ENCODE results near the gene KLHL26. TPM values are rescaled to one million over a fixed set of nuclear protein-coding genes. Genes with fewer than 3 reads are reported as not detected.

KLHL26 gene
- total and polyA plus RNA-seq, 2 of the 4 experiments (the other 2 are of a cell fraction), result 2.2 to 4.7 TPM

DNA sequence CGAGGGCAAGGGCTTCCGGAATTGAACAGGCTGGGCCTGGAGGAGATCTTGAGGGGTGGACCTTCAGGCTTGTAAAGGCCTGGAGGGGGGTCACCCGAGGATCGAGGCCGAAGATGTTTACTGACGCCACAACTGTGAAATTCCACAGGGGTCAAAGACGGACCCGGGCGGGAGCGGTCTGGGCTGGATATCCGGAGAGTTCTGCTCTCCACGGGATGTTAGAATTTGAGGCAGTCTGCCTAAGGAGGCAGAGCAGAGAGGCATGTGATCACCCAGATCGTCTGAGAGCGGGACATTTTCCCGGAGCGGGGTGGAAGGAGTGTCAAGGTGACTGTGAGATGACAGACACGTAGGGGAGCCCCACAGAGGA, 13.2 kb downstream of the KLHL26 start:
- POLR2A ChIA-PET (ENCODE audit: unreplicated experiment), result no interaction called here
- Histone ChIP-seq H4K8ac (ENCODE audit: low read depth in 2 of 2, low read length in 2 of 2) (peak overlapping the region; percentile 20 to 83), H3K4me1 (ENCODE audit: control insufficient read depth, insufficient read depth, low read length) (peaks cover 37% of the 10 kb centered on the region), H2BK15ac (ENCODE audit: low read depth, low read length) (peak overlapping the region; percentile 55; the same call in 1 of the 3 replicates), H3K23ac (ENCODE audit: low read depth, low read length) (peak overlapping the region; percentile 85), H4K5ac (ENCODE audit: low read depth, low read length) (peak overlapping the region; percentile 13; the same call in 1 of the 2 replicates), H3K79me1 (ENCODE audit: low read depth in 1 of 2, low read length in 2 of 2) (peaks cover 22 to 61% of the 10 kb centered on the region in 2 experiments; a peak in 3 of 4 replicates), H3K4me3 (ENCODE audit: insufficient read depth, low read depth, low read length) (no peak overlapping the region), H3K14ac (replicated peaks; ENCODE audit: low read depth, low read length) (peak overlapping the region; percentile 45), H3K36me3 (ENCODE audit: control insufficient read depth, insufficient read depth, low read length) (no peaks in the 10 kb centered on the region), H2AK9ac (replicated peaks; ENCODE audit: low read depth, low read length, poor library complexity) (peak overlapping the region; percentile 22), H3K9me1 (ENCODE audit: insufficient read depth, low read length) (peaks cover 30% of the 10 kb centered on the region), H2BK120ac (ENCODE audit: low read depth, low read length) (peak overlapping the region; percentile 85), H3K4me2 (ENCODE audit: low read depth, low read length) (peak overlapping the region; percentile 58), H2BK20ac (ENCODE audit: low read depth, low read length) (peak overlapping the region; percentile 84), H2BK5ac (ENCODE audit: low read depth, low read length, poor library complexity, severe bottlenecking) (peak overlapping the region; percentile 81), H4K20me1 (ENCODE audit: insufficient read depth, low read length) (peaks cover 34% of the 10 kb centered on the region), H3K56ac (ENCODE audit: extremely low read depth, insufficient read depth, low read length) (peak overlapping the region; percentile 64), H3K27me3 (ENCODE audit: control insufficient read depth, insufficient read depth, low read length) (no peaks in the 10 kb centered on the region), H4K91ac (ENCODE audit: insufficient read depth, low read depth, low read length) (peak overlapping the region; percentile 83), H2AFZ (replicated peaks; ENCODE audit: low read length, poor library complexity) (peak overlapping the region; percentile 84), H3K27ac (ENCODE audit: insufficient read depth, low read length) (peak overlapping the region; percentile 71), H3K18ac (ENCODE audit: low read depth, low read length) (peak overlapping the region; percentile 59), H3K9me3 (ENCODE audit: control insufficient read depth, insufficient read depth, low read length) (no peaks in the 10 kb centered on the region), H3K9ac (ENCODE audit: low read depth, low read length) (peak overlapping the region; percentile 19; the same call in 1 of the 2 replicates), H3K4ac (ENCODE audit: low read depth, low read length) (peak overlapping the region; percentile 90), H2AK5ac (ENCODE audit: low read depth, low read length) (peak overlapping the region; percentile 71)
- DNase-seq, result peak; percentile 61
- dilution Hi-C loops (cut with HindIII; ENCODE audit: low sequenced_read_pairs, unreplicated experiment) (no loop called here), in situ Hi-C loops (cut with MboI; ENCODE audit: low sequenced_read_pairs) (no loop called here), intact Hi-C loops (cut with micrococcal nuclease) (loop anchor here (1.0 kb wide), 1 partner anchor 56 kb away; no protein-coding TSS in a partner anchor)
- CTCF ChIA-PET, result no interaction called here
- BruUV-seq (replicated peaks), result no TSS peak
- 3% methylated on average over 6 of the region's 17 CpGs; no CpG with 5 or more reads in 1 of the 2 experiments for WGBS, 2 experiments (ENCODE audit: extremely low coverage in 2 of 2, insufficient read length in 1 of 2)
- TF ChIP-seq POLR2A (IDR thresholded peaks at IDR 0.05; ENCODE audit: low read depth, low read length) (no peak), NFE2L2 (IDR thresholded peaks at IDR 0.05; ENCODE audit: low read depth, low read length) (no peak)
- TF ChIP-seq, protein P1, sequence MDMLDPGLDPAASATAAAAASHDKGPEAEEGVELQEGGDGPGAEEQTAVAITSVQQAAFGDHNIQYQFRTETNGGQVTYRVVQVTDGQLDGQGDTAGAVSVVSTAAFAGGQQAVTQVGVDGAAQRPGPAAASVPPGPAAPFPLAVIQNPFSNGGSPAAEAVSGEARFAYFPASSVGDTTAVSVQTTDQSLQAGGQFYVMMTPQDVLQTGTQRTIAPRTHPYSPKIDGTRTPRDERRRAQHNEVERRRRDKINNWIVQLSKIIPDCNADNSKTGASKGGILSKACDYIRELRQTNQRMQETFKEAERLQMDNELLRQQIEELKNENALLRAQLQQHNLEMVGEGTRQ (IDR thresholded peaks at IDR 0.05; ENCODE audit: low read depth, low read length), result peak; percentile 21; the same call in 1 of the 2 replicates
- ATAC-seq (ENCODE audit: low read depth), result peak; percentile 64

All from IMR-90 (cell line).